Body of pancreas (tissue), 4 donors: ENCODE data around the gene ESPN.

Experiments used
- CTCF ChIP-seq, 7 experiments: fragments of 450-650 bp in 4 of 7; fragments of 200-600 bp in 3 of 7; sonication (generic) in 3 of 7; IDR thresholded peaks; one replicate each; pipeline ENCODE4 v1.5.1; 2016 to 2019; ENCODE audit warnings: antibody characterized with exemption in 7 of 7
- POLR2A ChIP-seq, 3 donors: fragments of 450-650 bp; IDR thresholded peaks; one replicate each; pipeline ENCODE4 v1.6.1; 2016; ENCODE audit warnings: antibody characterized with exemption in 3 of 3, mild to moderate bottlenecking in 2 of 3

- TF ChIP-seq CTCF (IDR thresholded peaks at IDR 0.05) (peak; percentile 67 to 94 (median 81)), POLR2A (IDR thresholded peaks at IDR 0.05) (no peak)
Observed at GRCh38 chr1:6475381-6476133, 51.0 kb downstream of the ESPN start.
